Kidney (tissue), 14 donors: Measurements from ENCODE around the gene AP2B1. TPM values are rescaled to one million over a fixed set of nuclear protein-coding genes. Genes with fewer than 3 reads are reported as not detected.

ENCODE experiments used
- DNase-seq, 5 donors: peaks; one replicate each; pipeline ENCODE4 v3.0.0-alpha.2; 2013 to 2020
- FAIRE-seq: peaks from 2 replicates; lab custom pipeline; 2012; peaks lifted over from hg19 to GRCh38; lab: Jason Lieb, UNC
- H3K27ac ChIP-seq, 2 donors: one replicate each; pipeline ENCODE4 v1.7.0; 2013; ENCODE audit warnings: low read depth in 2 of 2, low read length in 2 of 2, inconsistent platforms in 1 of 2
- H3K27me3 ChIP-seq: one replicate; pipeline ENCODE4 v1.7.1; 2013; ENCODE audit warnings: low read length, inconsistent platforms; ENCODE audit not compliant: control insufficient read depth, insufficient read depth
- H3K36me3 ChIP-seq, 3 donors: one replicate each; pipeline versions ENCODE4 v1.7.0 to v1.7.1; 2013; ENCODE audit warnings: low read length in 3 of 3, control low read depth in 1 of 3, inconsistent platforms in 1 of 3; ENCODE audit not compliant: insufficient read depth in 3 of 3, control insufficient read depth in 2 of 3
- H3K4me1 ChIP-seq, 3 donors: one replicate each; pipeline versions ENCODE4 v1.7.0 to v1.7.1; 2013; ENCODE audit warnings: low read length in 3 of 3, inconsistent platforms in 1 of 3, low read depth in 1 of 3; ENCODE audit not compliant: control insufficient read depth in 2 of 3, insufficient read depth in 2 of 3
- H3K4me3 ChIP-seq, 3 donors: one replicate each; pipeline versions ENCODE4 v1.7.0 to v1.8.1; 2013; ENCODE audit warnings: low read length in 3 of 3, control low read depth in 1 of 3, inconsistent platforms in 1 of 3
- H3K9ac ChIP-seq, 3 donors: one replicate each; pipeline versions ENCODE4 v1.7.0 to v1.7.1; 2013; ENCODE audit warnings: low read length in 3 of 3, control low read depth in 1 of 3, inconsistent platforms in 1 of 3
- H3K9me3 ChIP-seq, 3 donors: one replicate each; pipeline versions ENCODE4 v1.7.0 to v1.7.1; 2013; ENCODE audit warnings: low read length in 3 of 3, control low read depth in 1 of 3, inconsistent platforms in 1 of 3; ENCODE audit not compliant: control insufficient read depth in 2 of 3, insufficient read depth in 1 of 3
- intact Hi-C: fragments of 100-400 bp; cut with DNase I; formaldehyde crosslinking; loops from one replicate; pipeline ENCODE4 v1.11.1; 2022
- polyA plus RNA-seq: library from polyadenylated mRNA; stranded (reverse); fragments of 350-450 nt; fragmentation: Illumina TruSeq; extraction: RNeasy Lipid Tissue Mini Kit (QIAGEN cat#74804); gene quantifications from one replicate; pipeline ENCODE4 v1.2.3, GENCODE V29; 2014; ENCODE audit warnings: low read depth, low replicate concordance; ENCODE audit not compliant: insufficient read depth
- total RNA-seq: library from RNA; stranded (reverse); fragmentation: NEBNext Ultra II Directional; extraction: Animal tissue kit (Norgen Biotek cat#: 25700); gene quantifications from one replicate; pipeline ENCODE4 v1.2.1, GENCODE V29; 2021
- TF ChIP-seq, protein P1 (sequence below): IDR thresholded peaks from 3 replicates; pipeline ENCODE4 v1.5.1; 2012; ENCODE audit warnings: mild to moderate bottlenecking, moderate library complexity, borderline replicate concordance; ENCODE audit not compliant: insufficient read depth; ENCODE audit errors: extremely low read depth
- donor health status: control.
- donor health status: control.
- donor health status: control.
- donor health status: control.
- donor health status: control.
- donor health status: DM: yes; HTN: yes; CAD: no.
- donor health status: Normal renal cell carcinoma (clear cell type).

AP2B1 gene
- total and polyA plus RNA-seq, 2 donors from 2014 or later: 74.0 to 242 TPM

- no peak for FAIRE-seq
- H3K4me1 ChIP-seq: peaks cover 0 to 10% (median 8%) of the 10 kb centered on the region in 3 donors
- H3K36me3 ChIP-seq: peaks cover 0 to 9% (median 3%) of the 10 kb centered on the region in 3 donors
- no peak for DNase-seq
- intact Hi-C loops: no loop called here
- H3K27me3 ChIP-seq: no peaks in the 10 kb centered on the region
- H3K9me3 ChIP-seq: no peaks in the 10 kb centered on the region
- H3K4me3 ChIP-seq: no peak overlapping the region
- TF ChIP-seq, protein P1, sequence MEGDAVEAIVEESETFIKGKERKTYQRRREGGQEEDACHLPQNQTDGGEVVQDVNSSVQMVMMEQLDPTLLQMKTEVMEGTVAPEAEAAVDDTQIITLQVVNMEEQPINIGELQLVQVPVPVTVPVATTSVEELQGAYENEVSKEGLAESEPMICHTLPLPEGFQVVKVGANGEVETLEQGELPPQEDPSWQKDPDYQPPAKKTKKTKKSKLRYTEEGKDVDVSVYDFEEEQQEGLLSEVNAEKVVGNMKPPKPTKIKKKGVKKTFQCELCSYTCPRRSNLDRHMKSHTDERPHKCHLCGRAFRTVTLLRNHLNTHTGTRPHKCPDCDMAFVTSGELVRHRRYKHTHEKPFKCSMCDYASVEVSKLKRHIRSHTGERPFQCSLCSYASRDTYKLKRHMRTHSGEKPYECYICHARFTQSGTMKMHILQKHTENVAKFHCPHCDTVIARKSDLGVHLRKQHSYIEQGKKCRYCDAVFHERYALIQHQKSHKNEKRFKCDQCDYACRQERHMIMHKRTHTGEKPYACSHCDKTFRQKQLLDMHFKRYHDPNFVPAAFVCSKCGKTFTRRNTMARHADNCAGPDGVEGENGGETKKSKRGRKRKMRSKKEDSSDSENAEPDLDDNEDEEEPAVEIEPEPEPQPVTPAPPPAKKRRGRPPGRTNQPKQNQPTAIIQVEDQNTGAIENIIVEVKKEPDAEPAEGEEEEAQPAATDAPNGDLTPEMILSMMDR: no peak
- peak overlapping the region in 1 of 3 donors; percentile 16 for H3K9ac ChIP-seq
- no peak overlapping the region for H3K27ac ChIP-seq
These were observed 121.0 kb downstream of the AP2B1 start for GRCh38 chr17:35708149-35708548.

GRCh38 chr17:35708951-35709350, 121.8 kb downstream of the AP2B1 start:
- Histone ChIP-seq H3K4me3 (no peak overlapping the region), H3K9ac (no peak overlapping the region), H3K27me3 (no peaks in the 10 kb centered on the region), H3K27ac (no peak overlapping the region), H3K36me3 (peaks cover 0 to 9% (median 6%) of the 10 kb centered on the region in 3 donors), H3K9me3 (no peaks in the 10 kb centered on the region), H3K4me1 (peaks cover 0 to 15% (median 8%) of the 10 kb centered on the region in 3 donors)
- DNase-seq: no peak
- TF ChIP-seq, protein P1: no peak
- FAIRE-seq: no peak
- intact Hi-C loops: no loop called here

DNA sequence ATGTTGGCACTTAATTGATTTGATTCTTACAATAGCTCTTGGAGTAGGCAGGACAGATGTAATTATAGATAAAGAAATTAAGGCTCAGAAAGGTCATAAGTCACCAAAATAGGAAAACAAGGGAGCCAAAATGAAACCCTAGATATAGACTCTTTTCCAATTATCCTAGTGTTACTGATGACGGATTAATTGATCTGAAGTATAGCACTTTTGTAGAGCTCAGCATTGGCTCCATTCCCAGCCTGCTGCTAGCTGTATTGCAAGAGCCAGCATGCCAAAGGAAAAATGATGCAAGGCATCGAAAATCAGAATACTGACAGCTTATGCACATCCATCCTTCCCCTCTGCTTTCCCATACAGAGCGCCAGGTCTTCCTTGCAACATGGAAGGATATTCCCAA, 122.8 kb downstream of the AP2B1 start:
- no peak overlapping the region for H3K27ac ChIP-seq
- H3K36me3 ChIP-seq: peaks cover 0 to 9% (median 6%) of the 10 kb centered on the region in 3 donors
- H3K4me1 ChIP-seq: peaks cover 0 to 15% (median 8%) of the 10 kb centered on the region in 3 donors
- DNase-seq (no peak), FAIRE-seq (no peak)
- H3K9me3 ChIP-seq: no peaks in the 10 kb centered on the region
- no peak overlapping the region for H3K4me3 ChIP-seq
- H3K9ac ChIP-seq: no peak overlapping the region
- intact Hi-C loops: no loop called here
- TF ChIP-seq, protein P1: no peak
- H3K27me3 ChIP-seq: no peaks in the 10 kb centered on the region

GRCh38 chr17:35710950-35711349, 123.8 kb downstream of the AP2B1 start:
- DNase-seq (no peak), FAIRE-seq (no peak)
- TF ChIP-seq, protein P1: no peak
- H3K27ac ChIP-seq: no peak overlapping the region
- H3K9me3 ChIP-seq: no peaks in the 10 kb centered on the region
- H3K36me3 ChIP-seq: peaks cover 0 to 9% (median 6%) of the 10 kb centered on the region in 3 donors
- no peaks in the 10 kb centered on the region for H3K27me3 ChIP-seq
- intact Hi-C loops: no loop called here
- no peak overlapping the region for H3K4me3 ChIP-seq
- no peak overlapping the region for H3K9ac ChIP-seq
- H3K4me1 ChIP-seq: peaks cover 0 to 15% (median 10%) of the 10 kb centered on the region in 3 donors
